Measurements from ENCODE around the gene SH3BP5L. TPM values are rescaled to one million over a fixed set of nuclear protein-coding genes. Genes with fewer than 3 reads are reported as not detected.

The SH3BP5L gene
- total and polyA plus RNA-seq, 4 donors = 16.3 to 37.8 (median 30.0) TPM

GRCh38 chr1:248788327-248788726 is 37.4 kb downstream of the SH3BP5L start:
- no peak for DNase-seq (ENCODE audit: low read depth in 4 of 6, low spot score in 6 of 6)
- no peaks in the 10 kb centered on the region for H3K4me1 ChIP-seq (ENCODE audit: control insufficient read depth, insufficient read depth, low read length)
- WGBS (ENCODE audit: insufficient coverage) = 100% methylated on average over 1 of the region's 3 CpGs
- no peak overlapping the region for H3K4me3 ChIP-seq (ENCODE audit: low read depth, low read length)
- no peaks in the 10 kb centered on the region for H3K36me3 ChIP-seq (ENCODE audit: control insufficient read depth, insufficient read depth, low read length)
- H3K9me3 ChIP-seq (ENCODE audit: control insufficient read depth, insufficient read depth, low read length) = peaks cover 1% of the 10 kb centered on the region
- H3K27me3 ChIP-seq (ENCODE audit: control insufficient read depth, insufficient read depth, low read length) = no peaks in the 10 kb centered on the region
- H3K27ac ChIP-seq (ENCODE audit: low read depth, low read length) = no peak overlapping the region

- Histone ChIP-seq H3K36me3 (ENCODE audit: control insufficient read depth, insufficient read depth, low read length) (no peaks in the 10 kb centered on the region), H3K27ac (ENCODE audit: low read depth, low read length) (no peak overlapping the region), H3K4me3 (ENCODE audit: low read depth, low read length) (no peak overlapping the region), H3K27me3 (ENCODE audit: control insufficient read depth, insufficient read depth, low read length) (no peaks in the 10 kb centered on the region), H3K4me1 (ENCODE audit: control insufficient read depth, insufficient read depth, low read length) (no peaks in the 10 kb centered on the region), H3K9me3 (ENCODE audit: control insufficient read depth, insufficient read depth, low read length) (peaks cover 1% of the 10 kb centered on the region)
- 80% methylated on average over 2 of the region's 4 CpGs for WGBS (ENCODE audit: insufficient coverage)
- DNase-seq (ENCODE audit: low read depth in 4 of 6, low spot score in 6 of 6) = no peak
These were observed 38.3 kb downstream of the SH3BP5L start for GRCh38 chr1:248787430-248787829.

- DNase-seq (ENCODE audit: low read depth in 4 of 6, low spot score in 6 of 6) = no peak
- no peak overlapping the region for H3K27ac ChIP-seq (ENCODE audit: low read depth, low read length)
- WGBS (ENCODE audit: insufficient coverage) = no CpG with 5 or more reads among the region's 3 CpGs
- H3K36me3 ChIP-seq (ENCODE audit: control insufficient read depth, insufficient read depth, low read length) = no peaks in the 10 kb centered on the region
- peaks cover 2% of the 10 kb centered on the region for H3K9me3 ChIP-seq (ENCODE audit: control insufficient read depth, insufficient read depth, low read length)
- no peaks in the 10 kb centered on the region for H3K27me3 ChIP-seq (ENCODE audit: control insufficient read depth, insufficient read depth, low read length)
- no peaks in the 10 kb centered on the region for H3K4me1 ChIP-seq (ENCODE audit: control insufficient read depth, insufficient read depth, low read length)
- no peak overlapping the region for H3K4me3 ChIP-seq (ENCODE audit: low read depth, low read length)
These were observed 39.6 kb downstream of the SH3BP5L start for GRCh38 chr1:248786156-248786555.

- Histone ChIP-seq H3K36me3 (ENCODE audit: control insufficient read depth, insufficient read depth, low read length) (no peaks in the 10 kb centered on the region), H3K27ac (ENCODE audit: low read depth, low read length) (no peak overlapping the region), H3K9me3 (ENCODE audit: control insufficient read depth, insufficient read depth, low read length) (peaks cover 3% of the 10 kb centered on the region), H3K4me3 (ENCODE audit: low read depth, low read length) (no peak overlapping the region), H3K4me1 (ENCODE audit: control insufficient read depth, insufficient read depth, low read length) (no peaks in the 10 kb centered on the region), H3K27me3 (ENCODE audit: control insufficient read depth, insufficient read depth, low read length) (no peaks in the 10 kb centered on the region)
- WGBS (ENCODE audit: insufficient coverage) = 75% methylated on average over 1 of the region's 3 CpGs
- no peak for DNase-seq (ENCODE audit: low read depth in 4 of 6, low spot score in 6 of 6)
These were observed 42.3 kb downstream of the SH3BP5L start for GRCh38 chr1:248783367-248783766.

GRCh38 chr1:248782416-248783141 is 43.1 kb downstream of the SH3BP5L start:
- WGBS (ENCODE audit: insufficient coverage) = 88% methylated on average over 14 of the region's 16 CpGs
- Histone ChIP-seq H3K27ac (ENCODE audit: low read depth, low read length) (no peak overlapping the region), H3K4me3 (ENCODE audit: low read depth, low read length) (no peak overlapping the region), H3K36me3 (ENCODE audit: control insufficient read depth, insufficient read depth, low read length) (no peaks in the 10 kb centered on the region), H3K27me3 (ENCODE audit: control insufficient read depth, insufficient read depth, low read length) (no peaks in the 10 kb centered on the region), H3K4me1 (ENCODE audit: control insufficient read depth, insufficient read depth, low read length) (no peaks in the 10 kb centered on the region), H3K9me3 (ENCODE audit: control insufficient read depth, insufficient read depth, low read length) (peaks cover 3% of the 10 kb centered on the region)
- no peak for DNase-seq (ENCODE audit: low read depth in 4 of 6, low spot score in 6 of 6)

GRCh38 chr1:248779350-248779749 is 46.4 kb downstream of the SH3BP5L start:
- Histone ChIP-seq H3K9me3 (ENCODE audit: control insufficient read depth, insufficient read depth, low read length) (peaks cover 6% of the 10 kb centered on the region), H3K4me1 (ENCODE audit: control insufficient read depth, insufficient read depth, low read length) (no peaks in the 10 kb centered on the region)
- 67% methylated on average over 2 of the region's 2 CpGs for WGBS (ENCODE audit: insufficient coverage)

GRCh38 chr1:248778906-248779305 is 46.8 kb downstream of the SH3BP5L start:
- DNase-seq (ENCODE audit: low read depth in 4 of 6, low spot score in 6 of 6) = no peak
- WGBS (ENCODE audit: insufficient coverage) = 95% methylated on average over 2 of the region's 2 CpGs
- no peak overlapping the region for H3K4me3 ChIP-seq (ENCODE audit: low read depth, low read length)
- H3K27me3 ChIP-seq (ENCODE audit: control insufficient read depth, insufficient read depth, low read length) = no peaks in the 10 kb centered on the region
- no peak overlapping the region for H3K27ac ChIP-seq (ENCODE audit: low read depth, low read length)
- H3K4me1 ChIP-seq (ENCODE audit: control insufficient read depth, insufficient read depth, low read length) = no peaks in the 10 kb centered on the region
- H3K9me3 ChIP-seq (ENCODE audit: control insufficient read depth, insufficient read depth, low read length) = peaks cover 6% of the 10 kb centered on the region
- no peaks in the 10 kb centered on the region for H3K36me3 ChIP-seq (ENCODE audit: control insufficient read depth, insufficient read depth, low read length)

More at GRCh38 chr1:248779350-248779749, 46.4 kb downstream of the SH3BP5L start:
- Histone ChIP-seq H3K4me3 (ENCODE audit: low read depth, low read length) (no peak overlapping the region), H3K27ac (ENCODE audit: low read depth, low read length) (no peak overlapping the region), H3K36me3 (ENCODE audit: control insufficient read depth, insufficient read depth, low read length) (no peaks in the 10 kb centered on the region), H3K27me3 (ENCODE audit: control insufficient read depth, insufficient read depth, low read length) (no peaks in the 10 kb centered on the region)
- DNase-seq (ENCODE audit: low read depth in 4 of 6, low spot score in 6 of 6) = no peak

- Histone ChIP-seq H3K9me3 (ENCODE audit: control insufficient read depth, insufficient read depth, low read length) (peaks cover 6% of the 10 kb centered on the region), H3K36me3 (ENCODE audit: control insufficient read depth, insufficient read depth, low read length) (no peaks in the 10 kb centered on the region), H3K4me1 (ENCODE audit: control insufficient read depth, insufficient read depth, low read length) (no peaks in the 10 kb centered on the region), H3K4me3 (ENCODE audit: low read depth, low read length) (no peak overlapping the region), H3K27me3 (ENCODE audit: control insufficient read depth, insufficient read depth, low read length) (no peaks in the 10 kb centered on the region), H3K27ac (ENCODE audit: low read depth, low read length) (no peak overlapping the region)
- DNase-seq (ENCODE audit: low read depth in 4 of 6, low spot score in 6 of 6) = no peak
These were observed 48.7 kb downstream of the SH3BP5L start for GRCh38 chr1:248776991-248777390.

- DNase-seq (ENCODE audit: low read depth in 4 of 6, low spot score in 6 of 6) = no peak
- Histone ChIP-seq H3K27ac (ENCODE audit: low read depth, low read length) (no peak overlapping the region), H3K27me3 (ENCODE audit: control insufficient read depth, insufficient read depth, low read length) (no peaks in the 10 kb centered on the region), H3K36me3 (ENCODE audit: control insufficient read depth, insufficient read depth, low read length) (no peaks in the 10 kb centered on the region), H3K4me1 (ENCODE audit: control insufficient read depth, insufficient read depth, low read length) (no peaks in the 10 kb centered on the region), H3K9me3 (ENCODE audit: control insufficient read depth, insufficient read depth, low read length) (peaks cover 3% of the 10 kb centered on the region), H3K4me3 (ENCODE audit: low read depth, low read length) (no peak overlapping the region)
- WGBS (ENCODE audit: insufficient coverage) = 78% methylated on average over 1 of the region's 4 CpGs
These were observed 50.3 kb downstream of the SH3BP5L start for GRCh38 chr1:248775441-248775840.

Measured in spinal cord (tissue), 10 donors.